OCI-LY7 (cell line): ENCODE data around the gene WWOX. TPM values are rescaled to one million over a fixed set of nuclear protein-coding genes. Genes with fewer than 3 reads are reported as not detected.

Source experiments
- BruUV-seq: library from RNA; stranded (reverse); fragments of 400-500 nt; replicated peaks from 2 replicates; lab custom pipeline; 2021; lab: Mats Ljungman, UMichigan
- CTCF ChIA-PET: fragments of 300-600 bp; sonication (Branson Sonifier 250); formaldehyde crosslinking; loops from one replicate; lab custom pipeline; 2022; ENCODE audit warnings: antibody characterized with exemption; ENCODE audit not compliant: unreplicated experiment; lab: Charles Lee
- POLR2A ChIA-PET: fragments of 300-600 bp; sonication (Branson Sonifier 250); formaldehyde crosslinking; loops from one replicate; lab custom pipeline; 2022; ENCODE audit warnings: antibody characterized with exemption; lab: Charles Lee
- DNase-seq: peaks from one replicate; pipeline ENCODE4 v3.0.0-alpha.2; 2015; ENCODE audit warnings: low spot score
- H2AFZ ChIP-seq: fragments of 200-600 bp; sonication (generic), shearing (Covaris generic); 2 replicates; pipeline ENCODE4 v1.6.1; 2014; ENCODE audit warnings: mild to moderate bottlenecking, antibody characterized with exemption, low read length, moderate library complexity
- H3K27ac ChIP-seq: fragments of 200-600 bp; sonication (generic); 2 replicates; pipeline ENCODE4 v1.5.1; 2014; ENCODE audit warnings: mixed run types, low read depth, mild to moderate bottlenecking, moderate library complexity, low read length, inconsistent platforms; ENCODE audit not compliant: poor library complexity, severe bottlenecking
- H3K36me3 ChIP-seq: fragments of 200-600 bp; sonication (generic); 2 replicates; pipeline ENCODE4 v1.6.1; 2014; ENCODE audit warnings: mild to moderate bottlenecking, antibody characterized with exemption, low read length, moderate library complexity, mixed read lengths; ENCODE audit not compliant: insufficient read depth
- H3K4me1 ChIP-seq: fragments of 200-600 bp; sonication (generic); 2 replicates; pipeline ENCODE4 v1.5.1; 2014; ENCODE audit warnings: mild to moderate bottlenecking, low read length; ENCODE audit not compliant: insufficient read depth, poor library complexity, severe bottlenecking
- H3K4me2 ChIP-seq: fragments of 200-600 bp; sonication (generic); 2 replicates; pipeline ENCODE4 v1.6.1; 2014; ENCODE audit warnings: mild to moderate bottlenecking, low read length
- H3K4me3 ChIP-seq: fragments of 200-600 bp; sonication (generic); 2 replicates; pipeline ENCODE4 v1.5.1; 2014; ENCODE audit warnings: mild to moderate bottlenecking, low read depth, low read length; ENCODE audit not compliant: poor library complexity, severe bottlenecking
- H3K79me2 ChIP-seq: fragments of 200-600 bp; sonication (generic); 2 replicates; pipeline ENCODE4 v1.6.1; 2016; ENCODE audit warnings: low read depth, mild to moderate bottlenecking, low read length, moderate library complexity, mixed read lengths; ENCODE audit not compliant: insufficient read depth
- H3K9me2 ChIP-seq: fragments of 200-600 bp; sonication (generic); 2 replicates; pipeline ENCODE4 v1.6.1; 2016; ENCODE audit warnings: mild to moderate bottlenecking, low read length, mixed read lengths; ENCODE audit not compliant: insufficient read depth
- H3K9me3 ChIP-seq: fragments of 200-600 bp; sonication (generic); 2 replicates; pipeline ENCODE4 v1.6.1; 2014; ENCODE audit warnings: mild to moderate bottlenecking, mixed run types, low read length, mixed read lengths
- H4K20me1 ChIP-seq: fragments of 200-600 bp; sonication (generic); 2 replicates; pipeline ENCODE4 v1.6.1; 2014; ENCODE audit warnings: mild to moderate bottlenecking, antibody characterized with exemption, low read length, moderate library complexity, mixed read lengths; ENCODE audit not compliant: insufficient read depth
- EZH2phosphoT487 ChIP-seq: fragments of 200-600 bp; sonication (generic); IDR thresholded peaks from 2 replicates; pipeline ENCODE4 v1.6.1; 2018; ENCODE audit warnings: low read depth, borderline replicate concordance, mild to moderate bottlenecking, mixed run types, antibody characterized with exemption, low read length, moderate library complexity, mixed read lengths
- intact Hi-C: fragments of 100-400 bp; cut with micrococcal nuclease; formaldehyde crosslinking; loops from one replicate; pipeline ENCODE4 v1.10.0; 2022; ENCODE audit not compliant: unreplicated experiment
- total RNA-seq, 2 experiments: library from RNA; depleted of rRNA in 1 of 2; stranded (reverse); fragments of >200 nt in 1 of 2; shearing (Covaris generic) in 1 of 2; gene quantifications; 2 replicates each; pipeline ENCODE4 v1.2.3, GENCODE V29; 2014 to 2022
- TF ChIP-seq, protein P1 (sequence below): fragments of 200-600 bp; sonication (generic); conservative IDR thresholded peaks from 2 replicates; pipeline ENCODE4 v1.5.1; 2014; ENCODE audit warnings: mild to moderate bottlenecking, antibody characterized with exemption, low read length, moderate library complexity, mixed read lengths

Gene WWOX
- total RNA-seq, 2 experiments from 2014 or later, result 40.2 to 47.6 TPM

DNA sequence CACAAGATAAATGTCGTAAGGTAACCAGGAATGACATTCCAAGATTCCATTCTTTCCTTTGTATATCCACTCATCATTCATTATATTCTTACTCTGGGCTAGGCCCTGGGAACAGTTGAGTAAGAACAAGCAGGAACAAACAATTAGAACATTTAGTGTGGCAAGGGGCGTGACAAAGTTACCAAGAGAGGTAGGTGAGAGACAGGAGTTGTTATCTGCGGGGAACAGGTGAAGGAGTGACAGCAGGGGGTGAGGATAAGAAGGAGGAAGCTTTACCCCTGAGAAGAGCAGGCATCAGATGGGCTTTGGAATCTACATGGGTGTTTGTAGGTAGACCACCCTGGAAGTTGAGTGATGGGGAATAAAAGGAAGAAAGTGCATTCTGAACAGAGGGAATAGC is 568.9 kb downstream of the WWOX start:
- H3K4me2 ChIP-seq, result no peak overlapping the region
- no TSS peak for BruUV-seq
- H3K36me3 ChIP-seq, result no peaks in the 10 kb centered on the region
- H3K4me3 ChIP-seq, result no peak overlapping the region
- no peak for DNase-seq
- H4K20me1 ChIP-seq, result no peaks in the 10 kb centered on the region
- TF ChIP-seq EZH2phosphoT487, result no peak
- H3K4me1 ChIP-seq, result no peaks in the 10 kb centered on the region
- H3K27ac ChIP-seq, result no peak overlapping the region
- ChIA-PET POLR2A (no interaction called here), CTCF (no interaction called here)
- intact Hi-C loops, result no loop called here
- H3K9me3 ChIP-seq, result no peaks in the 10 kb centered on the region
- H3K79me2 ChIP-seq, result no peaks in the 10 kb centered on the region
- no peaks in the 10 kb centered on the region for H3K9me2 ChIP-seq
- H2AFZ ChIP-seq, result no peak overlapping the region

DNA sequence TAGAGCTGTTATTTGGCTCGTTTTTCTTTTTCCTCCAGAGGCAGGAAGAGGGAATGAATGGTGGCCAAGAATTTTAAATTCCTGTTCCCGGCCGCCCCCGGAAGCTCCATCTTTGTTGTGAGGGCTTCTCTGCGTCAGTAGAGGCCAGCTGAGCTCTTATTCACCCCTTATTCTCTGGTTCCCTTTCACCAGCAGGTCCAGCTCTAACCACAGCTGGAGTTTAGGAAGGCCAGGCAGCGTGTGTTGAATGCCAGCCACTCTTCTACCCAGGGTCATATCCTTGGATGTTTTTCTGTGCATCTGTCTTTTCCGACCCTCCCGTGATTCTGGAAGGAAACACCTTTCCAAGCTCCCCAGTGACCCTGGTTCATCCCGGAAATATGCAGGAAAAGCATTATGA is 570.5 kb downstream of the WWOX start:
- BruUV-seq, result no TSS peak
- Histone ChIP-seq H3K4me3 (no peak overlapping the region), H3K9me3 (no peaks in the 10 kb centered on the region), H3K9me2 (no peaks in the 10 kb centered on the region), H3K27ac (no peak overlapping the region), H4K20me1 (no peaks in the 10 kb centered on the region), H2AFZ (no peak overlapping the region), H3K36me3 (no peaks in the 10 kb centered on the region), H3K4me2 (no peak overlapping the region), H3K79me2 (no peaks in the 10 kb centered on the region), H3K4me1 (no peaks in the 10 kb centered on the region)
- no peak for TF ChIP-seq EZH2phosphoT487
- TF ChIP-seq, protein P1, sequence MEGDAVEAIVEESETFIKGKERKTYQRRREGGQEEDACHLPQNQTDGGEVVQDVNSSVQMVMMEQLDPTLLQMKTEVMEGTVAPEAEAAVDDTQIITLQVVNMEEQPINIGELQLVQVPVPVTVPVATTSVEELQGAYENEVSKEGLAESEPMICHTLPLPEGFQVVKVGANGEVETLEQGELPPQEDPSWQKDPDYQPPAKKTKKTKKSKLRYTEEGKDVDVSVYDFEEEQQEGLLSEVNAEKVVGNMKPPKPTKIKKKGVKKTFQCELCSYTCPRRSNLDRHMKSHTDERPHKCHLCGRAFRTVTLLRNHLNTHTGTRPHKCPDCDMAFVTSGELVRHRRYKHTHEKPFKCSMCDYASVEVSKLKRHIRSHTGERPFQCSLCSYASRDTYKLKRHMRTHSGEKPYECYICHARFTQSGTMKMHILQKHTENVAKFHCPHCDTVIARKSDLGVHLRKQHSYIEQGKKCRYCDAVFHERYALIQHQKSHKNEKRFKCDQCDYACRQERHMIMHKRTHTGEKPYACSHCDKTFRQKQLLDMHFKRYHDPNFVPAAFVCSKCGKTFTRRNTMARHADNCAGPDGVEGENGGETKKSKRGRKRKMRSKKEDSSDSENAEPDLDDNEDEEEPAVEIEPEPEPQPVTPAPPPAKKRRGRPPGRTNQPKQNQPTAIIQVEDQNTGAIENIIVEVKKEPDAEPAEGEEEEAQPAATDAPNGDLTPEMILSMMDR, result no peak
- intact Hi-C loops, result no loop called here
- POLR2A ChIA-PET, result no interaction called here
- no peak for DNase-seq
- CTCF ChIA-PET, result no interaction called here

DNA sequence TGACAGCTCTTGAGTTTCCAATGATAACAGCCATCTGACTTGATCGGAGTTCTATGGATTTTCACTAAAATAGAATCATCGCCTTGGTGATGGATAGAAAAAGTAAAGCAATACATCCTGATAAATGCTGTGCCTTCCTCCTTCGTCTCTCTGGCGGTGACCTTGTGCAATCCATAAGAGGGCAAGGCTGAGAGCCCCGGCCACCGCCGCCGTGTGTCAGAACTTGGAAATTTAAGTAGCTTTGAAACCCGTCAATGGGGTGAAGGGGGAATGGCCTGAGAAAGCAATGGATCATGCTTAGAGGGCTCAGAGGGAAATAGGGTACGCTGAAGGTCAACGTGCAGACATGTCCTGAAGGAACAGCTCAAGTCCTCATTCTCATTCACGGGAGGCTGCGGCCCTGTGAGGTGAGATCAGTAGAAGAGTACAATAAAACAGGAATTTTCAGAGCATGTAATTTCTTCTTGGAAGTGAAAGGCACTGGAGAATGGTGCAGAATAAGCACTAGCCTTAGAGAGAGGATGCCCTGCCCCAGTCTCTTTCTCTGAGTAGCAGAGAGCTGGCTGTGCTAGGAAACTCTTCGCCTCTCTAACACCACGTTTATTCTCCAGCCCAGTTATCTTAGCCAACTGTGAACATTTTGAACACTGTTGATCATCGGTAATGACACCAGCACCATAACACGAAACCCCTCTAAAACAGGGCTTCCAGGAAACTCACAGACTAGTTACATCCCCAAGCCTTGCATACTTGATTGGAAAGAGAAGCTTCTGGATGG is 573.5 kb downstream of the WWOX start:
- TF ChIP-seq EZH2phosphoT487, result no peak
- TF ChIP-seq, protein P1, result no peak
- Histone ChIP-seq H3K9me2 (no peaks in the 10 kb centered on the region), H3K4me3 (no peak overlapping the region), H3K36me3 (no peaks in the 10 kb centered on the region), H3K27ac (no peak overlapping the region), H3K4me2 (no peak overlapping the region), H2AFZ (no peak overlapping the region), H3K79me2 (no peaks in the 10 kb centered on the region), H3K9me3 (no peaks in the 10 kb centered on the region), H4K20me1 (no peaks in the 10 kb centered on the region), H3K4me1 (no peaks in the 10 kb centered on the region)
- POLR2A ChIA-PET, result no interaction called here
- BruUV-seq, result no TSS peak
- CTCF ChIA-PET, result no interaction called here
- DNase-seq, result no peak
- intact Hi-C loops, result no loop called here
